GM19025 (cell line): ENCODE results near the gene ABHD10.

Source experiments
- ATAC-seq: cut with Tn5 transposase; IDR thresholded peaks from one replicate; pipeline ENCODE4 v1.9.1; 2021; ENCODE audit warnings: mild to moderate bottlenecking, low read depth, moderate library complexity; ENCODE audit not compliant: unreplicated experiment

The ABHD10 gene

GRCh38 chr3:111978583-111979433 lies at the start of gene ABHD10:
Gene ABHD10, plus strand, starts transcription at chr3:111979026. Its CDS starts 36 bp downstream, at chr3:111979062.
- peak; percentile 94 for ATAC-seq

DNA sequence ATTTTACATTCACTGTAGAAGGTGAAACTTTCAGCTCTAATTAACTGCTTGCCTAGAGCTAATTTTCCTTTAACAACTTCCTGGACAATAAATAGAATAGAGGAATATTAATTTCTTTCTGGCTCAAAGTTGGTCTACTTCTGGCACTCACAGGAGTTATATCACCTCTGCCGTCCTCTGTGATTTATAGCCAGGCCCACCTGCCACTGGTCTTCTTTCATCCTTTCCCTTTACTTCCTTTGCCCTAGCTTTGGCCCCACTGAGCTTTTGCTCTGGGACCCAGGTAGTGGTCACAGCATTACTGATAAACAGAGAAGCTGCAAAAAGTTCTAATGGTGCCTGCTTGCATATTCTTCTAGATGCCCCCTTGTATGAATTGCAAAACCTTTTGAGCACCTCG lies 49.3 kb upstream of the ABHD10 start:
- ATAC-seq: no peak

DNA sequence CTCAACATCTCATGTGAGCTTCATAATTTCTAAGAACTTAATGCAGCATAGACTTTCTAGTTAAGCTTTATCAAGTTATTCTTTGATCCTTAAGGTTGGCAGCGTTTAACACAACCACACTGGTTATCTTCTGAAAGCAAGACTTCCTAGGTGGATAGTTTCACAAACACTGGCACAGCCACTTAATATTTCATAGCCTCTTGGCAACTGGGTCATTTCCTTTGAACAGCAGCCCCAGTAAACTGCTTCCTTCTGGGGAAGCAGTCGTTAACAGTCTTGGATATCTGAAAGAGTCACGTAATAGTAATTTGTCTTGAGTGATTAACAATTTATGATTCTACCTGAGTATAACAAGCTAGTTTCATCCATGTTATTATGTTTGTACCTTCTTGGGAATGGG lies 45.9 kb upstream of the ABHD10 start:
- no peak for ATAC-seq

DNA sequence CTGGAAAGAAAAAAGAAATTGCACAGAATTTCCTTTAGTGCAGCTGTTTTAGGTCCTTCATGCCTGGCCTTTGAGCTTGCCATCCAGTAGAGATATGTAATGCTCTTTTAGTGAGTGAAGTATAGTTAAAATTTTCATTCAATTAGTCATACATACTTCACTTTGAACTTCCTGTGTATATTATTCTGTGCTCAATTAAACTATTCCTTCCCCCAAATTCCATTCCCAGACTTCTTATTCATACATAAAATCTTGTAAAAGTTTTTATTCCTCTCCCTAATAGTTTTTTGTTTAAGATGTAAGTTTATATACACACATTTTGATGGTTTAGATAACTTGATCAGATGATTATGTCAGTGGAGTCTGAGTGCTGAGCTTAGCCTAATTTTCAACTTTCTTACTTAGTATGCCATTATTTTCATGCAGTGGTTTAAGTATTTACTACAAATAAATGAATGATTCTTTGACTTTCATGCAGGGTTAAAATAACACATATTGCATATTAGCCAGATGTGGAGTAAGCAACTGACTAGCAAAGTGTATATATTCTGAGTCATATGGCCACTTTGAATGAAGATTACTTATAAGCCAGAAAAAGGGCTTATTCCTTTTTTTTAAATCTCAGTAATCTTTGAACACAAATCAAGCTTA lies 42.5 kb upstream of the ABHD10 start:
- ATAC-seq: no peak

GRCh38 chr3:111936967-111937366 lies 41.9 kb upstream of the ABHD10 start:
- no peak for ATAC-seq

- ATAC-seq: no peak
Observed at GRCh38 chr3:111937871-111938270, 41.0 kb upstream of the ABHD10 start.

DNA sequence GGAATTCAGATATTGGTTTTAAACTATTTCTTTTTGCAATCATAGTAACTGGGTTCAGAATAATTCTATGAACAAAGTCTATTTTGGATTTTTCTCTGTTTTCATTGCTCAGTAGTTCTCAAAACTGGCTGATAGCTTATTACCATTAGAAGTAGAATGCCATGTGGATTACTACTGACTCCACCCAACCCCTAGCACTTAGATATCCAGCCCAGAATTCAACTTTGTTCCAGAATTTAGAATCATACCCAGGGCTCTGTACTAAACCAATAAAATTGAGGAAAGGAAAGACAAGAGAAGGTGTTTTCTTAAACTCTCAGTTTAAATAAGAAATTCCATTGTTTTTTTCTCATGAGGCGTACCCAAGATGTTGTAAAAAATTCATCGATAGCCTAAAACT lies 39.0 kb upstream of the ABHD10 start:
- ATAC-seq: no peak

- ATAC-seq: no peak
Observed at GRCh38 chr3:111943533-111943932, 35.3 kb upstream of the ABHD10 start.

- ATAC-seq: no peak
Observed at GRCh38 chr3:111944372-111944771, 34.5 kb upstream of the ABHD10 start.

DNA sequence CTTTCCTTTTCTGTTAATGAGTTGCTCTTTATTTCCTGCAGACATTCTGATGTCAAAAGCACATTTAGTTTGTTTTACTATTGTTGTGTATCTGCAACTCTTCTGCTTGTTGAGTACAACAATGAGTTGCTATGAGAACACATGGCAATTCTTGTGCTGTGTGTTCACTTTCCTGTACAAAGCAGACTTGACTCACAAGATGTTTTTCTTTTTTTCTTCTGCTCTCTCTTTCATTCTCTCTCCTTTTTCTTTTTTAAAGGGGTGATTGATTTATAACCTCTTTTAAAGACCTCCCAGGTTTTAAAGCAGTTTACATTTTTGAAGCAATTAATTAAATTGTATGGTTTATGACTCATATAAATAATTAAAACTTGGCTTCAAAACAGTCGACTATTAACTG lies 31.6 kb upstream of the ABHD10 start:
- ATAC-seq: no peak

GRCh38 chr3:111948786-111949185 lies 30.0 kb upstream of the ABHD10 start:
- no peak for ATAC-seq

DNA sequence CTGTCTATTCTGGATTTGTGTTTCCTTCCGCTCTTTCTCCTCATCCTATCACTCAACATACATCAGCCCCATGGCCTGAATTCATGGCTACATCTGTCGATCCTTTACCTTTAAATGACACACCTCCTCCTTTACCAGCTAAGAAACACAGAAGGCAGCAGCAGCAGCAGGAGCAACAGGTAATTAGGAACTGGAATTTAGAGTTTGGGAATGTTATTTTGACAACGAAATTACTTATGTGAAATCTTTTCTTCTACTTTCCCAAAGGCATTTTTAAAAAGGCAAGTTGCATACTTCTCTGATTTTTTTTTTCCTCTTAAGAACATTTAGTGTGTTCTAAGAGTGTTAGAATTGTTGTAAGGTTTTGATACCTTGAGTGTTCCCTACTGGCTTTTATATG lies 29.1 kb upstream of the ABHD10 start:
- no peak for ATAC-seq

DNA sequence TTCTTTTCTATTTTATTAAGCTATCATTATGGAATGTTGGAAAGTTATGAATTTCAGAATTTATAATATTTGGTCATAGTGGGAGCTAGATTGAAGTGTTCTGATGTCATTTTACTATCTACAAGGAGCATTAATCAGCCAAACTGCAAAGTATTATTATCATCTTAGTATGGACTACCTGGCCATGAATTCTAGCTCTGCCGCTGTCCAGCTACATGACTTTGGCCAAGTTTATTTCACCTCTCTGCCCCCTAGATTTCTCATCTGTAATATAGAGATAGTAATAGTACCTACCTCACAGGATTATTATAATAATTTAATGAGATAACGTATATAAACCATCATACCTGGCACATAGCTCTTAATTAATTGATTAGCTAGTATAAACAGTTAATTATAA lies 27.8 kb upstream of the ABHD10 start:
- ATAC-seq: no peak

DNA sequence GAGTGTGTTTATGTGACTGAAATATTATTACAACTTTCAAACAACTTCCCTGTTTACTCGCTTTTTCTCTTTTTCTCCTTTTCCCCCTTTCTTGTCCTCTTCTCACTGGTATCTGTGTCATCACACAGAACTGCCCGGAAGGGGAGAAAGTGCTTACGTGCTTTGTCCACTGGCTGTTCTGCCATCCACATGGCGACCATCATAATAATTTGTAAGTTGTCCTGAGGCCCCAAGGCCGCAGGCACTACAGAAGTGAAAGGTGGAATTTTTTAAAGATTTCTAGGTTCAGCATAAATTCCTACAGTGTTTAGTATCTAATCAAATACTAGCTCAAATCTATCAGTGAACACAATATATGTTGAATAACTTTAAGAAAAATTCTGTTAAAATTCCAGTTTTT lies 26.7 kb upstream of the ABHD10 start:
- ATAC-seq: no peak

GRCh38 chr3:111952866-111953450 lies 25.9 kb upstream of the ABHD10 start:
- ATAC-seq: no peak

DNA sequence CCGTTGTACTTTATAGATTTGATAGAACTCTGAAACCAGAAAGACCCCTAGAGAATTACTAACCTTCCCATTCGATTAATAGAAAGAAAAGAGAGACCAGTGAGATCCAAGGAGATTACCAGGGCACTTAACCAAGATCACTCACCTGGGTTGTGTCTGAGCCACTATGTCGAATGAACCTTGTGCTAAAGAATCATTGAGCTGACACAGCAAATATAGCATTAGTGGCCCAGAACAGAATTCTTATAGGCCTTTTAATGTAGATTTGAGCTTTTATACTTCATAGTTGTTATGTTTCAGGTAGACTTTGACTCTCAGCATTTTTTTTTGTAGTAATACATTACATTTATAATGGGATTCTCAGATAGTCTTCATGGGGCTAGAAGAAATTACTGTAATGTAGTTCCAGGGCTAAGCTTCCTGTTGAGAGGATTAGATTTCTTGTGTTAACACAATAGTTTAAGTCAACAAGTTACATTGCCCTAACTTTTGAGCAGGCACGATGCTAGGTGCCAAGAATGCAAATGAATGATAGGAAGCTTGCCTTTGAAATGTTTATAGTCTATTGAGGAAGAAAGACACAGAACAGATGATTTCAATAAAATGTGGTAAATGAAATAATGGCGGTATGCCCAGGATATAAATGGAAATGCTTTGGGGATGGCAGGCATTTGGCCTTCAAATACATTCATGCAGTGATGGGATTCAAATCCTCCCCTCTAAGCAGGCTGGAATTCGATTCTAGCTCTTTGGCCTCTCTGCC lies 24.4 kb upstream of the ABHD10 start:
- ATAC-seq: no peak

DNA sequence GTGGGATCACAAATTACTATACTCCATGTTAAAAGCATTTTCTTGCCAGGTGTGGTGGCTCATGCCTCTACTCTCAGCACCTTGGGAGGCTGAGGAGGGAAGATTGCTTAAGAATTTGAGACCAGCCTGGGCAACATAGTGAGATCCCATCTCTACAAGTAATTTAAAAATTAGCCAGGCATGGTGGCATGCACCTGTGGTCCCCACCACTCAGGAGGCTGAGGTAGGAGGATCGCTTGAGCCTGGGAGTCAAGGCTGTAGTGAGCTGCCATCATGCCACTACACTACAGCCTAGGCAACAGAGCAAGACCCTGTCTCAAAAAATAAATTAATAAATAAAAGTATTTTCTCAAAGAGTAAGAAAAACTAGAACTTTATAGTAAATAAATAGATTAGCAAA lies 22.9 kb upstream of the ABHD10 start:
- ATAC-seq: no peak

- ATAC-seq: no peak
Observed at GRCh38 chr3:111956449-111956848, 22.4 kb upstream of the ABHD10 start.

- ATAC-seq: no peak
Observed at GRCh38 chr3:111956995-111957734, 21.7 kb upstream of the ABHD10 start.

DNA sequence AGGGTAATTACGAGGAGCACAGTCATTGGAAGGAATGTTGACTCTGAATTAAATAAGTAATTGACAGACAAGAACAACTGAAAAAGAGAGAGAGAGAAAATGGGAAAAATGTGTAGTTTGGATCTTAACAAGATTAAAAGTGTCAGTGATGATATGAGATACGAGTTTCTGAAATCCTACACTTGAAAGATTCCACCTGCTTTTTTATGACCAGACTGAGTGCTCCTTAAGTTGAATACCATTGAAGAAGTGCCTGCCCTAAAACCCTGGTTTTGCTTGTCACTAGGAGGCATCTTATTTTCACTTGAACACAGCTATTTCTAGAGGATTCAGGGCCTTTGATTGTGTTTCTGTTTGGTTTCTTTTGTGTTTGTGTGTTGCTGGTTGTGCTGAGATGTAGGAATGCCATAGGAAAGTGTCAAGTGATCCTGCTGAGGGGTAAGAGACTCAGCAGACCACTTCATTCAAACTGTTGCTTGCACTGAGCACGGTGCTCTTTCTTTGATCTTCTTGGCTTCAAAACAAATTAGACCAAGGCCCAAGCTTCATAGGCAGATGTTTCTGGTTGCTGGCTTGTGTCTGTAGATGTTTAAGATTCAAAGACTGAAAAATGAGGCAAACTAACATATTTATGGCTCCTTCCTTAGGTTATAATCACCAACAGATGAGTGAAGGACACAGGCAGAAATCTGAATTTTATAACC lies 17.2 kb upstream of the ABHD10 start:
- ATAC-seq: no peak
